Nephron (organoid): ENCODE results near the gene ENO4.

ENCODE experiments used
- H3K27ac Mint-ChIP-seq, 3 experiments: 2 replicates each; pipeline ENCODE4 v1.8.0; 2020; ENCODE audit warnings: mixed read lengths in 3 of 3, mild to moderate bottlenecking in 2 of 3, moderate library complexity in 1 of 3
- H3K27me3 Mint-ChIP-seq: 2 replicates; pipeline ENCODE4 v1.8.0; 2021; ENCODE audit warnings: low read depth, mild to moderate bottlenecking, moderate library complexity, mixed read lengths
- H3K36me3 Mint-ChIP-seq: 2 replicates; pipeline ENCODE4 v1.8.0; 2020; ENCODE audit warnings: low read depth, mixed read lengths
- H3K4me1 Mint-ChIP-seq: 2 replicates; pipeline ENCODE4 v1.8.0; 2020; ENCODE audit warnings: mixed read lengths
- H3K4me3 Mint-ChIP-seq, 3 experiments: 2 replicates each; pipeline ENCODE4 v1.8.0; 2020; ENCODE audit warnings: mild to moderate bottlenecking in 3 of 3, mixed read lengths in 3 of 3, moderate library complexity in 2 of 3
- H3K9me3 Mint-ChIP-seq: 2 replicates; pipeline ENCODE4 v1.8.0; 2020; ENCODE audit warnings: mixed read lengths
- CTCF ChIP-seq, 3 experiments: fragments of 200-600 bp; sonication (generic); IDR thresholded peaks; one replicate each; pipeline ENCODE4 v1.5.0; 2021; ENCODE audit warnings: antibody characterized with exemption in 3 of 3; ENCODE audit not compliant: unreplicated experiment in 3 of 3

ENO4 gene

GRCh38 chr10:116831790-116832189 is 17.5 kb upstream of the ENO4 start:
- TF ChIP-seq CTCF (IDR thresholded peaks at IDR 0.05; ENCODE audit: unreplicated experiment in 3 of 3): no peak
- Mint-ChIP-seq H3K4me1 (no peaks in the 10 kb centered on the region), H3K9me3 (no peaks in the 10 kb centered on the region), H3K27me3 (peaks cover 37% of the 10 kb centered on the region), H3K36me3 (peaks cover 12% of the 10 kb centered on the region), H3K4me3 (no peak overlapping the region), H3K27ac (no peak overlapping the region)

- Mint-ChIP-seq H3K9me3 (no peaks in the 10 kb centered on the region), H3K4me3 (no peak overlapping the region), H3K4me1 (no peaks in the 10 kb centered on the region), H3K36me3 (peaks cover 12% of the 10 kb centered on the region), H3K27me3 (peaks cover 47% of the 10 kb centered on the region), H3K27ac (no peak overlapping the region)
- no peak for TF ChIP-seq CTCF (IDR thresholded peaks at IDR 0.05; ENCODE audit: unreplicated experiment in 3 of 3)
Measured at GRCh38 chr10:116833986-116834985, 15.0 kb upstream of the ENO4 start.

- no peak overlapping the region for H3K4me3 Mint-ChIP-seq
- H3K4me1 Mint-ChIP-seq: no peaks in the 10 kb centered on the region
- no peak for TF ChIP-seq CTCF (IDR thresholded peaks at IDR 0.05; ENCODE audit: unreplicated experiment in 3 of 3)
- no peak overlapping the region for H3K27ac Mint-ChIP-seq
- H3K9me3 Mint-ChIP-seq: no peaks in the 10 kb centered on the region
- H3K27me3 Mint-ChIP-seq: peaks cover 53% of the 10 kb centered on the region
- peaks cover 12% of the 10 kb centered on the region for H3K36me3 Mint-ChIP-seq
Measured at GRCh38 chr10:116835658-116836057, 13.6 kb upstream of the ENO4 start.

GRCh38 chr10:116836083-116836482 is 13.2 kb upstream of the ENO4 start:
- H3K4me1 Mint-ChIP-seq: no peaks in the 10 kb centered on the region
- no peak for TF ChIP-seq CTCF (IDR thresholded peaks at IDR 0.05; ENCODE audit: unreplicated experiment in 3 of 3)
- H3K36me3 Mint-ChIP-seq: peaks cover 10% of the 10 kb centered on the region
- H3K4me3 Mint-ChIP-seq: no peak overlapping the region
- H3K27ac Mint-ChIP-seq: no peak overlapping the region
- H3K27me3 Mint-ChIP-seq: peaks cover 53% of the 10 kb centered on the region
- H3K9me3 Mint-ChIP-seq: no peaks in the 10 kb centered on the region

- peaks cover 53% of the 10 kb centered on the region for H3K27me3 Mint-ChIP-seq
- H3K27ac Mint-ChIP-seq: no peak overlapping the region
- H3K4me3 Mint-ChIP-seq: no peak overlapping the region
- TF ChIP-seq CTCF (IDR thresholded peaks at IDR 0.05; ENCODE audit: unreplicated experiment in 3 of 3): peak; percentile 9 to 39 (median 37)
- H3K4me1 Mint-ChIP-seq: no peaks in the 10 kb centered on the region
- H3K36me3 Mint-ChIP-seq: peaks cover 4% of the 10 kb centered on the region
- H3K9me3 Mint-ChIP-seq: no peaks in the 10 kb centered on the region
Measured at GRCh38 chr10:116836902-116837523, 12.3 kb upstream of the ENO4 start.
